ENCODE data around the gene TMBIM4.

DNA sequence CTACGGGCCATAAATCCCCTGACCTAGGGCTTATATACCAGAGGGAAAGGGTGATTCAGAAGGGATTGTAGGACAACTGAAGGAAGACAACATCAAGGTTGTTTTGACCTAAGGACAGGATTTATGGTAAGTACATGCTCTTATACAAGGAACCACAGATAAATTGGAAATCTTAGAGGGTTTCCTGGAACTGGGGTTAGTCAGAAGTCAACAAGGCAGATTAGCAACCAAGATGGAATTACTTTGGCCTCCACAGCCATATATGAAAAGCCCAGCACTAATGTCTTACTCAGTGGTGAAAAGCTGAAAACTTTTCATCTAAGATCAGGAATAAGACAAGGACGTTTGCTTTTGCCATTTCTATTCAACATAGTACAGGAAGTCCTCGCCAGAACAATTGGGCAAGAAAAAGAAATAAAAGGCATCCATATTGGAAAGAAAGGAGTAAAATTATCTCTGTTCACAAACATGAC, 5.4 kb downstream of the TMBIM4 start:
- TF ChIP-seq, protein P1, sequence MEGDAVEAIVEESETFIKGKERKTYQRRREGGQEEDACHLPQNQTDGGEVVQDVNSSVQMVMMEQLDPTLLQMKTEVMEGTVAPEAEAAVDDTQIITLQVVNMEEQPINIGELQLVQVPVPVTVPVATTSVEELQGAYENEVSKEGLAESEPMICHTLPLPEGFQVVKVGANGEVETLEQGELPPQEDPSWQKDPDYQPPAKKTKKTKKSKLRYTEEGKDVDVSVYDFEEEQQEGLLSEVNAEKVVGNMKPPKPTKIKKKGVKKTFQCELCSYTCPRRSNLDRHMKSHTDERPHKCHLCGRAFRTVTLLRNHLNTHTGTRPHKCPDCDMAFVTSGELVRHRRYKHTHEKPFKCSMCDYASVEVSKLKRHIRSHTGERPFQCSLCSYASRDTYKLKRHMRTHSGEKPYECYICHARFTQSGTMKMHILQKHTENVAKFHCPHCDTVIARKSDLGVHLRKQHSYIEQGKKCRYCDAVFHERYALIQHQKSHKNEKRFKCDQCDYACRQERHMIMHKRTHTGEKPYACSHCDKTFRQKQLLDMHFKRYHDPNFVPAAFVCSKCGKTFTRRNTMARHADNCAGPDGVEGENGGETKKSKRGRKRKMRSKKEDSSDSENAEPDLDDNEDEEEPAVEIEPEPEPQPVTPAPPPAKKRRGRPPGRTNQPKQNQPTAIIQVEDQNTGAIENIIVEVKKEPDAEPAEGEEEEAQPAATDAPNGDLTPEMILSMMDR (tag by site-specific recombination; IDR thresholded peaks at IDR 0.05), result no peak
- no peak for TF ChIP-seq ZNF274 (IDR thresholded peaks at IDR 0.05; ENCODE audit: low read length)
- TF ChIP-seq ZNF274 (tag by site-specific recombination; IDR thresholded peaks at IDR 0.05; ENCODE audit: borderline replicate concordance), result no peak
- TF ChIP-seq, protein P2, sequence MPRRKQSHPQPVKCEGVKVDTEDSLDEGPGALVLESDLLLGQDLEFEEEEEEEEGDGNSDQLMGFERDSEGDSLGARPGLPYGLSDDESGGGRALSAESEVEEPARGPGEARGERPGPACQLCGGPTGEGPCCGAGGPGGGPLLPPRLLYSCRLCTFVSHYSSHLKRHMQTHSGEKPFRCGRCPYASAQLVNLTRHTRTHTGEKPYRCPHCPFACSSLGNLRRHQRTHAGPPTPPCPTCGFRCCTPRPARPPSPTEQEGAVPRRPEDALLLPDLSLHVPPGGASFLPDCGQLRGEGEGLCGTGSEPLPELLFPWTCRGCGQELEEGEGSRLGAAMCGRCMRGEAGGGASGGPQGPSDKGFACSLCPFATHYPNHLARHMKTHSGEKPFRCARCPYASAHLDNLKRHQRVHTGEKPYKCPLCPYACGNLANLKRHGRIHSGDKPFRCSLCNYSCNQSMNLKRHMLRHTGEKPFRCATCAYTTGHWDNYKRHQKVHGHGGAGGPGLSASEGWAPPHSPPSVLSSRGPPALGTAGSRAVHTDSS (tag by site-specific recombination; IDR thresholded peaks at IDR 0.05), result no peak
